Stimulated activated naive CD4-positive, alpha-beta T cell treated with Interleukin-2 at 50 U/mL for 16 hours (primary cell): ENCODE data around the gene ASXL2.
"Not testable (repeated sequence)": the region's sequence is repeated elsewhere in the genome, so short reads cannot be mapped to it uniquely, and the experiment has no call there.

Source experiments
- DNase-seq: peaks from one replicate; lab custom pipeline; 2025; lab: John Stamatoyannopoulos, UW

Gene ASXL2

DNA sequence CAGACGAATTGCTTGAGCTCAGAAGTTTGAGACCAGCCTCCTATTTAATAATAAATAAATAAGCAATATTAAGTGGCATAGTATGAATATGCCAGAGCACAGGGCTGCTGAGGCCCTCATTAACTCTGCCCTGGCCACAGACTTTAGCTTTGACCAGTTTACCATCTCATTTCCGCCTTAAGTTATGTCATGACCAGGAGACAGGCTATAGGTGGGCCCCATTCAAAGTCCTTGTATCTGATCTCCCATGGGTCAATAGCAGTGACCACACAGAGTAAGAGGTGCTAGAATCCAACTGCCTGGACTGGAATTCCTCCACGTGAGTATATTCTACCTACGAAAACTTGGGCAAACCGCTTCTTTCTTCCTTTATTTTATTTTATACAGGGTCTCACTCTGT lies 13.4 kb upstream of the ASXL2 start:
- no peak for DNase-seq

DNA sequence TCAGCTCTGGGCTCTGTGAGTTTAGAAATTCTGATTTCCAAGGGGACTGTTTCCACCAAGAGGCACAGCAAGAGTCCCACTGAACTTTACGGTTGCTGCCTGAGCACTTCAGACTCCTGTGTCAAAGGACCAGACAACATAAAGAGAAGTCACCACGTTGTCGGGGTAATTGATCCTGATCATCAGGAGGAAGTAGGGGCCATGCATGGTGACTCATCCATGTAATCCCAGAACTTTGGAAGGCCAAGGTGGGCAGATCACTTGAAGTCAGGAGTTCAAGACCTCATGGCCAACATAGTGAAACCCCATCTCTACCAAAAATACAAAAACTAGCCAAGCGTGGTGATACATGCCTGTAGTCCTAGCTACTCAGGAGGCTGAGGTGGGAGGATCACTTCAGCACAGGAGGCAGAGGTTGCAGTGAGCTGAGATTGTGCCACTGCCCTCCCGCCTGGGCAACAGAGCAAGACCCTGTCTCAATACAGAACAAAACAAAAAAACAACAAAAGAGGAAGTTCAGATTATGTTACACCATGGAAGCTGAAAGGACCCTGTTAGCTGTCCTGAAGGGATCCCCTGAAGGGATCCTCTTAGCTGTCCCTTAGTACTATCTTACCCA lies 9.4 kb upstream of the ASXL2 start:
- no peak for DNase-seq

DNA sequence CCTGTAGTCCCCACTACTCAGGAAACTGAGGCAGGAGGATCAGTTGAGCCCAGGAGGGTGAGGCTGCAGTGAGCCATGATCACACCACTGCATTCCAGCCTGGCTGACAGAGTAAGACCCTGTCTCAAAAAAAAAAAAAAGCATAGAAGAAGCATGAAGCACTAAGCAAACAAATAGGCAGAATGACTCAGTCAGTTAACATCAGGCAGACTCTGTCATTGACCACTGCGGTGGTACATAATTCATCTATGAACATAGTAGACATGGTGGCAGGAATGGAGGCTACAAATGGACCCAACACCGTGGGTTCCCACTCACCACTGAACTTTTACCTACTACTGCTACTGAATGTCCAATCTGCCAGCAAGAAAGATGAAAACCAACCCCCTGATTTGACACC lies 7.6 kb upstream of the ASXL2 start:
- no peak for DNase-seq

DNA sequence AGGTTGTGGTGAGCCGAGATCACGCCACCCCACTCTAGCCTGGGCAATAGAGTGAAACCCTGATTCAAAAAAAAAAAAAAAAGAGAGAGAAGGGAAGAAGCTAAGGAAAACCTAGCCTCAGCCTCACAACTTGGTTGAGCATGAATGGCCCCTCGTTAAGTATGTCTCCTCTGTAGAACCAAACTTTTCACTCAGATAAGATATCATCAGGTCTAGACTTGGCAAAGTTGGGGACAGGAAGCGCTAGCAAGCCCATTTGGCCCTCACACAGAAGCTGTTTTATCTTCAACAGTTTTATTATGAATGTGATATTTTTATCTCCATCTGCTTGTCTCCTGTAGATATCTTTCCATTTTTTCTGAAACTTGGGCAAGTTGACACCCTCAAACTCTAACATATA lies 3.5 kb upstream of the ASXL2 start:
- DNase-seq, result no peak

DNA sequence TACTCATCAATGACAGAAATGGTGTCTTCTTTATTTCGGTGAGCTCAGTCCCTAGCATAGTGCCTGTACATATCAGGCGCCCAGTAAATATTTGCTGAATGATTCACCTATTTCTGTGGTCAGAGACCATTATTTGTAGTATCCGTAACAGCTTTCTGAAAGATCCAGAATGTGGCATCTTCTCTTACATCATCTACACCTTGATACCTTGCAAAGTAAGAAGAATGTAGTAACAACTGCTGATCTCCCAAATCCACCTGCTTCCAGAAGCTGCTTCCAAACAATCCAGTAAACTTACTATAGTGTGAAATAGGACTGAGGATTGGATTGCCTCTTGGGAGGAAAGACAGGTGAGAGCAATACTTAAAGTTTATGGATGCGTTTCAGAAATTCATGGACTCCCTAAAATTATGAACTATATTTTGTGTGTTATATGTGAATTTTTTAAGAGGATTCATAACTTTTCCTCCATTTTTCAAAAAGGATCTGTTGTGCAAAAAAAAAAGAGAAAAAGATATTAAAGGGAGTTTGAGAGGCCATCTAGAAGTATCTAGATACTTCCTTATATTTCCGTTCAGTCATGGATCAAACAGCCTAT lies 945 bp upstream of the ASXL2 start:
- DNase-seq, result no peak

DNA sequence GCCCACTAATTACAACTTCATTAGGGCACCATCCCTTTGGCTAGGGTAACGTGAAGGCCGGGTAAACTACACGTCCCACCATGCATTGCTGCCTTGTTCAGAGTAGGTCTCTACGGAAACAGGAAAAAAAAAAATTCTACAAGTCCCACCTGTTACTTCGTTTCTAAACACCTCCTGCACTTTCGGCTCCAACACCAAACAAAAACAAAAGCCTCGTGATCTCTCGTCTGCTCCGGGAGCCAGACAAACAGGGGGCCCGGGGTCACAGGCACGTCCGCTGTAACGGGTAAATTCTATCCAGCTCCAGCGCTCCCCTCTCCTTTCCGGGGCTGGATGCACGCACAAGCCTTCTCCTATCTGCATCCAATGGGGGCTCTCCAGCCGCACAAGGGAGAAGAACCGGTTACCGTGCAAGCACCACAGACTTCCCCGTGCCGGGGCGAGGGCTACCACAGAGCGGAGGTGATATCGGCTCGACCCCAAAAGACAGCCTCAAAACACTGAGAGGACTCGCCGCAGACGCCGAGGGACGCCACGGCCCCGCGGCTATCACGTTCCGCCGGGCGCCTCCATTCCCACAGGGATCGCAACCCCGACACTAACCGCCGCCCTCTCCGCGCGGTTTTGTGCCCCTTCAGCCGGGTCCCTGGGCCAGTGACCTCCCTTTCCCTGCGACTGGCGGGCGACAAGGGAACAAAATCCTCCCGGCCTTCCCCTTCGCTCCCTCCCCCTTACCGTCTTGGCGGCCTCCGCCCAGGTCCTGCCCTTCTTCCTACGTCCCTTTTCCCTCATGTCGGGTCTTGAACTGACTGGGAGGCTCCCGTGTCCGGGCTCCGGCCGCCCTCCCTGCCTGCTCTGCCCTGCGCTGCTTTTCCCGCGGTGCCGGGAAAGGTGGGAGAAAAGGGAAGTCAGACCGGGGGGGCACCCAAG lies 591 bp downstream of the ASXL2 start:
- peak; percentile 64 for DNase-seq

DNA sequence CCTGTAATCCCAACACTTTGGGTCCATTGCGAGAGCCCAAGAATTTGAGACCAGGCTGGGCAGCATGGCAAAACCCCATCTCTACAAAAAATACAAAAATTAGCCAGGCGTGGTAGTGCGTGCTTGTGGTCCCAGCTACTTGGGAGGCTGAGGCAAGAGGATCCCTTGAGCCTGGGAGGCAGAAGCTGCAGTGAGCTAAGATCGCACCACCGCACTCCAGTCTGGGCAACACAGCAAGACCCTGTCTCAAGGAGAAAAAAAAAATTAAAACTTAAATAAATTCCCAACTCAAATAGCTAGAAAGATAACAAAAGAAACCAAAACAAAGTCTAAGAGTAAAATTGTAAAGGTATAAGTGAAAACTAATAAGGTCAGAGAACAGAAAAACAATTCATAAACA lies 6.2 kb downstream of the ASXL2 start:
- no peak for DNase-seq

DNA sequence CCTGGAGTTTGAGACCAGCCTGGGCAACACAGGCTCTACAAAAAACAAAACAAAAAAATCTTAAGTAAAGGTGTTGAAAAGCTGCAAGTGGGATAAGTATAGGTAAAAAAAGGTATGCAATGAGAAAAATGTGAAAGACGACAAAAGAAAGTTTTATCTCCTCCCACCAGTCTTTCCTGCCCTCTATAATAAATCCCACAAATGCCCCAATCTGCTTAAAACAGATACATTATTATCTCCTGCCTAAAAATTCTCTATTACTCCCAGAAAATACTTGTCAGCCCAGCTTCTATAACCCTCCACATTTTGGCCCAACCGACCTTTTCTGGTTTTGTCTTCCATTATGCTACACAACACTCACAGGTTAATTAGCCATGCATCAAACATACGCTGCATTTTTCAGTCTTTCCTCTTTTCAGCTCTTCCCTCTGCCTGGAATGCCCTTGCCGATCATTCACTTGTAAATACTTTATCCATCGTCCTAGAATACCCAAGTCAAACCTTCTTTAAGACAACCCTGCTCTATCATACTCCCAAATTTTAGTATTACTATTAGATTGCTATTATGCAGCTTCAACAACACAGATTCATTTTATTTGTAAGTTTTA lies 10.8 kb downstream of the ASXL2 start:
- DNase-seq, result no peak

DNA sequence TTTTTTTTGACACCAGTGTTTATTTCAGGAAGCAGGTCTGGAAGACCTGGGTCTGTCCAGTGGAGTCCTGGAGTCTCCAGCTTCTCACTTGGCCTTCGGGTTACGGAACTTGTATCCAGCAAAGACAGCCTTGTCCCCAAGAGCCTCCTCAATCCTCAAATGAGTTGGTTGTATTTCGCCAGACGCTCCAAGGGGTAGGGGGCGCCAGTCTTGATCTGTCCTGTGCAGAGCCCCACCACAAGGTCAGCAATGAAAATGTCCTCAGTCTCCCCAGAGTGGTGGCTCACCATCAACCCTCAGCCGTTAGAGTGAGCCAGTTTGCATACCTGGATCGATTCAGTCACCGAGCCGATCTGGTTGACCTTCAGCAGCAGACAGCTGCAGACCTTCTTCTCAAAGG lies 21.9 kb downstream of the ASXL2 start:
- DNase-seq, result no peak

DNA sequence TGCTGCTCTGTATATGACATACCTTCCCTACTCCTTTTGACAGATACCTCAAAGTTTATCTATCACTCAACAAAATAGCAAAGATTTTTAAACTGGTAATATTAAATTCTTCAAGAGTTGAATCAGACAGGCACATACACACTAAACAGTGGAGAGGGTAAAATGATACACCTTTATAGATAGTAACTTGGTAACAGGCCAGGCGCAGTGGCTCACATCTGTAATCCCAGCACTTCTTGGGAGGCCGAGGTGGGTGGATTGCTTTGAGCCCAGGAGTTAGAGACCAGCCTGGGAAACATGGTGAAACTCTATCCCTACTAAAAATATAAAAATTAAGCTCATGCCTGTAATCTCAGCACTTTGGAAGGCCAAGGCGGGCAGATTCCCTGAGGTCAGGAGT lies 23.2 kb downstream of the ASXL2 start:
- DNase-seq, result no peak

DNA sequence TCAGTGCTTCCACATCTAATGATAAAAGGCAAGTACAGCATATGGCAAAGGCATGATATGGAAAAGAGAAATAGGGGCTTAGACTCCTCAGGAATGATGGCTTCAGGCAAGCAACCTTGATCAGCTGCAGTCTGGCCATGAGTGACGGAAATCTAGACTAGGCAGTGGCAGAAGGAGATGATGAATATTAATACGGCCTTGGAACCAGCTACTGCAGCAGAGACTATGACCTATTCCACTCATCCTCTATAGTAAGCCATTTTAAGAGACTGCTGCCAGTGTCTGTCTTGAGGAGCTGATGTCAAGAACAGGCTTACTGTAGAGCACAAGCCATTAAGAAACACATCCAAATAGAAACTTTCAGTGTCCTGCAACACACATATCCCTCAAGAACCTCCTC lies 23.7 kb downstream of the ASXL2 start:
- no peak for DNase-seq

DNA sequence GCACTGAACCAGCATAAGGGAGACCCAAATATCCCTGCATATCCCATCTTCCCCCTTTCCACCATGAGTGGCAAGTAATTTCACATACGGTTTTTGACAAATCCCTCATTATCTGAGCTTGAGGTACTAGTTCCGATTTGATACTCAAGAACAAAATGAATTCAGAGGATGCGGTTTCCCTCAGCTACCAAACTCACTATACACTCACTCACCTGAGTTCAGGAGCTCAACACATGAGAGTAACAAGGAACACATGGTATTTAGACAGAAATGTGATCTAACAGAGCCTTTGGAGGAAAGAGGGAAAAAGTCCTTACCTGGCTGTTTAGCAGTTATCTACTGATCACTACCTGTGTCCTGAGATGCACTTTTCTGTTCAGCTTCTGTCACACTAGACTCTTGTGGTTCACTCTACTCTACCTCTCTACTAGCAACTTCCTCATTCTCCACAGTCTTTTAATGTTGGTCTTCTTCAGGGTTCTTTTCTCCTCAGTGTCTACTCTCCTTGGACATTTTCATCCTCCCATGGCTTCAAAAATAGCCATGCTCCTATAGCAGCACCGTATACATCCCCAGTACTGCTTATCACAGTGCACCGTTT lies 25.1 kb downstream of the ASXL2 start:
- no peak for DNase-seq

DNA sequence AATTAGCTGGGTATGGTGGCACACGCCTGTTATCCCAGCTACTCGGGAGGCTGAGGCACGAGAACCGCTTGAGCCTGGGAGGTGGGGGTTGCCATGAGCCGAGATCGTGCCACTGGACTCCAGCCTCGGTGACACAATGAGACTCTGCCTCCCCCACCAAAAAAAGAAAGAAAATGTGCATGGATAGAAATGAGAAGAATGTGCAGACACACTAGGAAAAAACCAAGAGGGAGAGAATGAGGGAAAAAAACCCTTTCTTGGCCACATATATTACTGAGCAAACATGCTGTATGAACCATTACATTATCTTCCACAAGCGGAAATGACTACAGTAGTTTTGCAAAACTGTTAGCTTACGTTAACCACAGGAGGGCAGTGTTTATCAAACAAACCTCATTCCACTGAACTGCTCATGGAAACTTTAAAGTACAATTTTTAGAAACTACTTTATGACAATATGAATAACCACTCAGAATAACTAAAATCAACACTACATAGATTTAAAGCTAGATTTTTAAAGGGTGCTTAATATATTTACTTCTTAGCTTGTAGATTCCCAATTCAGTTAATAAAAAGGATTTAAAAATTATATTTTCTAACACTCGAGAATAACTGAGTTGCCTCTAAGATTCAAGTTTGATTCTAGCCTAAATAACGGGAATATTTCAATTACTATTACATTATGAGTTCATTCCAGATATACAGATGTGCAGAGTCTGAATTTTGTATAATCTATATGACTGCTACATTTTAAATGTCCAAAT lies 26.4 kb downstream of the ASXL2 start:
- DNase-seq, result peak; percentile 3

DNA sequence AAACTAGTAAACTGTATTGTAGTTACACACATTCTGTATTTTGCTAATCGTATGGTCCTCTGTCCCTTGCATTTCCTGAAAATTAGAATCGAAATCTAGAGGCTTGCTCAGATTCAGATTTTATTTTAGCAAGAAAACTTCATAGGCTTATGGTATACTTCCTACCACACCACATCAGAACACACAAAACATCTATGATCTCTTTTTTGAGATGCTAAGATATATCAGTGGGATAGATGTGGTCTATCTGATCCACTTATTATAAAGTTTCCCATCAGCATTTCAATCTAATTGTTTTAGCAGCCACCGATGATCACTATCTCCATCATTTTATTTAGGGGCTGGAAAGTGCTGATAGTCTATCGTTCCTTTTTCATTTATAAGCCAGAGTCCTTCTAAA lies 27.9 kb downstream of the ASXL2 start:
- DNase-seq, result not testable (repeated sequence)

DNA sequence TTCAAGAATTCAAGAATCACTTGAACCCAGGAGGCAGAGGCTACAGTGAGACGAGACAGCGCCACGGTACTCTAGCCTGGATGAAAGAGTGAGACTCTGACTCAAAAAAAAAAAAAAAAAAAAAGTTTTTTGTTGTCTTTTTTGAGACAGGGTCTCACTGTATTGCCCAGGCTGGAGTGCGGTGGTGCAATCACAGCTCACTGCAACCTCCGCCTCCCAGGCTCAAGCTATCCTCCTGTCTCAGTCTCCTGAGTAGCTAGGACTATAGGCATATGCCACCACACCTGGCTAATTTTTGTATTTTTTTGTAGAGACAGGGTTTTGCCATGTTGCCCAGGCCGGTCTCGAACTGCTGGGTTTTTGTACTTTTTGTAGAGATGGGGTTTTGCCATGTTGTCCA lies 28.9 kb downstream of the ASXL2 start:
- DNase-seq, result not testable (repeated sequence)

DNA sequence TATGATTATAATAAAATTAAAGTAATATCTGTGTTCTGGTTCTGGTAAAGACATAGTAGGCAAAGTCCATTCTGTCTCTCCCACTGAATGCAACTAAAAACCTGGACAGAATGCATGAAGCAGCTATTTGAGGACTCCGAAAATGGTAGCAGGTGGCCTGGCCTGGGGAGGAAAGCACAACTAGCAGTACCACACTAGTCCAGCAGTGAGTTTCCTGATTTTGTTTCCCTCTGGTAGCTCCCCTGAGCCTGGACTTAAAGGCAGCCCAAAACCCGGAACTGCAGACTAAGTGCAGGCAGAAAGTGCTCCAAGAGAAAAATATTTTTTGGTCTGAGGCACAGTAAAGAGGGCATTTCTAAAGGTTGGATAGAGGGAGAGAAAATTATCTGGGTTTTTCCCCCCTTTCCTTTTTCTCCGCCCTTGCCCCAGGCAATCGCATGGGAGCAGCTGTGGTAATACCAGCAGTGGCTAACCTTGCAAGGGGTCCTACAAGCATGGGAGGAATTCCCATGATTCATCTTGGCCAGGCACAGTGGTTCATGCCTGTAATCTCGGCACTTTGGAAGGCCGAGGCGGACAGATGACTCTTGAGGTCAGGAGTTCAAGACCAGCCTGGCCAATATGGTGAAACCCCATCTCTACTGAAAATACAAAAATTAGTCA lies 32.3 kb downstream of the ASXL2 start:
- no peak for DNase-seq

DNA sequence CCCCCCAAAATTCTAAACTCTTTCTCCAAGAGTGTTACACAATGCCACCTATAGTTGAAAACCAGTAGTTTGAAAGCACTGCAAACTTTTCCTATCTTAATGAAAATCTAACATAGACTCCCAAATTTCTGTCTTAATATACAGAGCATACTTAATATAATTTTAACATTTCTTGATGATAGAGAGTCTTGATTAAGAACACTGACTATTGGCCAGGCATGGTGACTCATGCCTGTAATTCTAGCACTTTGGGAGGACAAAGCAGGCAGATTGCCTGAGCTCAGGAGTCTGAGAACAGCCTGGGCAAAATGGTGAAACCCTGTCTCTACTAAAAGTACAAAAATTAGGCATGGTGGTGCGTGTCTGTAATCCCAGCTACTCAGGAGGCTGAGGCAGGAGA lies 34.2 kb downstream of the ASXL2 start:
- no peak for DNase-seq

DNA sequence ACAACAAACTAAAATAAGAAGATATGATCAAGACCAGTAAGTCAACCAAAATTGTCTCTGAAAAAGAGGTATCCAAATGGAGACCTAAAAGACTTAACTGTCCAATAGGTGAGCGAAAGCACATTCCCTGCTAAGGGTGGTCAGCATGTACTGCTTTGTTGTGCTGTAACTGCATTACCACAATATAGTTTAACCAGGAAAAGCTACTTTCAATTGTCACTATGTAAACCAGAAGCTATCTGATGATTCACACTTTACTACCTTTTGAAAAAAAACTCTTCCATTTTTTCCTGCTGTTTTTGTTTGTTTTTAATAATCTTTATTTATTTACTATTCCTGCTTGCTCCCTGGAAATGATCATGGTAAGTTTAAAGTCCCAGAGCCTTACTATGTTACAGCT lies 36.1 kb downstream of the ASXL2 start:
- DNase-seq, result no peak

DNA sequence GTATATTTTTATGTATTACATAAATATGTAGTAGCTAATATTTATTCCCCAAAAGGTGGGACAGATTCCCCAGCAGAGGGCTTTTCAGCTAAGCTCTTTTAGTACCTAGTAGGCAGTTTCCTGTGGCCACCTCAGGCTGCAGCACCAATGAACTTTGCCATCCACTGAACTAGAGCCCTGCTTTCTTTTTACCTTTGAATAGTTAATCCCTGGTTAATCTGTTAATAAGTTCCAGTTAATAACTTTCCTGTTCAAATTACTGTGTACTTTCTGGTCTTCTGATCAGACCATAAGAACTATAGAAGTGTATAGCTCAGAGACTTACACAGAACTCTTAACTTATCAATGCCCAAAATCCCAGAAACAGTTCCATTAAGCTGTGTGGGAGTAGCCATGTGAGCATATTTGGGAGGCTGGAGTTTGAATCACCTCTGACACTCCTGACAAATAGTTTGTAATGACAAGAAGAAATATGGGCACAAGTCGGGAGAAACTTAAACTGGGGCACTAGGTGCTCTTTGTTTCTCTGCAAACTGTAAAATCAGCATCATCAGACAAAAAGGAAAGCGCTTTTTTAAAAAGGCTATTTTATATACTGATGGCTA lies 40.0 kb downstream of the ASXL2 start:
- DNase-seq, result no peak

DNA sequence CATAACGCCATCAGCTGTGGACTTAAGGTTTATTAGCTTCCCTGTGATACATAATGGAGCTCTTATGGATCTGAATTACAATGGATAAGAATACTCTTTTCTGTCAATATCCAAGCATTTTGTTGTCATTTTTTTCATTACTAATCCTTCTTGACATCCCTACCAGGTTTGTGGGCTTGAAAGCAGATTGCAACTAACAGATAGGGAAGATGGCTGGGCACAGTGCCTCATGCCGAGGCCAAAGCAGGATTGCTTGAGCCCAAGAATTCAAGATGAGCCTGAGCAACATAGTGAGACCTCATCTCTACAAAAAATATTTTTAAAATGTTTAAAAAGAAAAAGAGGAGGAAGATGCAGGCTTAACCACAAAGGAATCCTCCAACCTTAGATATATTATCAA lies 42.4 kb downstream of the ASXL2 start:
- no peak for DNase-seq

DNA sequence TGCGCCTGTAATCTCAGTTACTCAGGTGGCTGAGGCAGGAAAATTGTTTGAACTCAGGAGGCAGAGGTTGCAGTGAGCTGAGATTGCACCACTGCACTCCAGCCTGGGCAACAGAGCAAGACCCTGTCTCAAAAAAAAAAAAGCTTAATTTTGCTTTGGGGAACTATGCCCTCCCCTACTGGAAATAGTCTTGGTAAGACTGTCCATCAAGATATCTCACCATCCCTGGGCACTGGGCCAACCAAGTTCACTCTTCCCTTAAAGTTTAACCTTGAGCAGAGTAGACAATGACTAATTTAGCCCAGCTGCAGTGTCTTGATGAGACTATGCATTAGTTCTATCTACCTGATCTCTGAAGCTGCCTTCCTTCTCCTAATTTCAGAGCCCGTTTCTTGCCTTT lies 44.7 kb downstream of the ASXL2 start:
- no peak for DNase-seq
